CD4-positive, alpha-beta T cell treated with Interferon alpha-2 for 1 hour (primary cell): ENCODE results near the gene C12orf57.
A peak's percentile ranks its signal among the peaks of the same experiment; 100 is the strongest.
"Not testable (repeated sequence)": the region's sequence is repeated elsewhere in the genome, so short reads cannot be mapped to it uniquely, and the experiment has no call there.

Experiments
- DNase-seq, 2 donors: peaks; one replicate each; pipeline ENCODE4 v3.0.0-alpha.2; 2020 to 2022

C12orf57 gene

GRCh38 chr12:6943722-6944380 is at the start of gene C12orf57, which contains the start of gene RNU7-1:
Gene C12orf57 (plus strand): TSS chr12:6944022. CDS start chr12:6944122, 100 bp downstream.
Gene RNU7-1 (plus strand): TSS chr12:6943816.
- peak; percentile 87 to 90 for DNase-seq

GRCh38 chr12:6894321-6894720 is 49.5 kb upstream of the C12orf57 start:
- DNase-seq: no peak

GRCh38 chr12:6896846-6897435 is 46.9 kb upstream of the C12orf57 start:
- DNase-seq: no peak

GRCh38 chr12:6899427-6899826 is 44.4 kb upstream of the C12orf57 start:
- DNase-seq: no peak

GRCh38 chr12:6899837-6900519 is 43.8 kb upstream of the C12orf57 start:
- DNase-seq: peak; percentile 34 to 65

- no peak for DNase-seq
Measured at GRCh38 chr12:6902448-6902847, 41.4 kb upstream of the C12orf57 start.

- no peak for DNase-seq
Measured at GRCh38 chr12:6903722-6904121, 40.1 kb upstream of the C12orf57 start.

- peak; percentile 99 for DNase-seq
Measured at GRCh38 chr12:6904280-6905276, 39.2 kb upstream of the C12orf57 start, which contains the start of gene LRRC23. Gene LRRC23 (plus strand): TSS chr12:6904822. CDS start chr12:6905634, 812 bp downstream.

- no peak for DNase-seq
Measured at GRCh38 chr12:6905414-6906040, 38.3 kb upstream of the C12orf57 start.

GRCh38 chr12:6908141-6908540 is 35.7 kb upstream of the C12orf57 start:
- DNase-seq: not testable (repeated sequence)

GRCh38 chr12:6909421-6910145 is 34.2 kb upstream of the C12orf57 start:
- no peak for DNase-seq

- DNase-seq: no peak
Measured at GRCh38 chr12:6912164-6912935, 31.5 kb upstream of the C12orf57 start.

GRCh38 chr12:6914246-6914946 is 29.4 kb upstream of the C12orf57 start, which contains the start of gene ENO2:
Gene ENO2 (plus strand): TSS chr12:6914580. CDS start chr12:6915833, 1,253 bp downstream.
- peak; percentile 80 to 88 for DNase-seq

- no peak for DNase-seq
Measured at GRCh38 chr12:6914947-6915788, 28.7 kb upstream of the C12orf57 start.

GRCh38 chr12:6915789-6916285 is 28.0 kb upstream of the C12orf57 start:
- no peak for DNase-seq

GRCh38 chr12:6916426-6917200 is 27.2 kb upstream of the C12orf57 start:
- no peak for DNase-seq

- no peak for DNase-seq
Measured at GRCh38 chr12:6917491-6918231, 26.2 kb upstream of the C12orf57 start.
